Measurements from ENCODE around the gene CCDC110. TPM values are rescaled to one million over a fixed set of nuclear protein-coding genes. Genes with fewer than 3 reads are reported as not detected.

CCDC110 gene
- total RNA-seq, 3 donors from 2014 or later (not counting 1 experiment from before 2014, with no cell fraction given) = not detected

DNA sequence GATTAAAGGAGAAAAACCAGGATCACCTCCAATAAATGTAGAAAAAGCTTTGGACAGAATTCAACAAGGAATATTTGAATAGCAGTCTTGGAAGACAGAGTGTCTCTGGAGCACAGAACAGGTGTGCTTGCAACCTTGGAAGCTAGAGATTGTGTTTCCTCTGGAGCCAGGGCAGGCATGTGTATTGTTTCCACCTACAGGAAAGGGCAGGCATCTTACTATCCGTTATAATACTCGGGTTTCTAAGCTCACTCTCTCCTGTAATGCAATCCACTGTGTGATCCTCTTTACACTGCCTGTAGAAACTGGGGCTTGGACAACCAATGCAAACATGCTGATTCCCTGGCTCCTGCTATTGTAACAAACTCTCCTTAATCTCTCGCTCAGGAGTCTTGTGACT is 14.4 kb downstream of the CCDC110 start:
- H3K4me1 Mint-ChIP-seq = no peaks in the 10 kb centered on the region
- DNase-seq = no peak
- Histone ChIP-seq H3K27ac (ENCODE audit: low read length) (no peak overlapping the region), H3K27me3 (ENCODE audit: control insufficient read depth, insufficient read depth, low read length) (peaks cover 15% of the 10 kb centered on the region), H3K4me1 (ENCODE audit: control insufficient read depth, insufficient read depth, low read length) (no peaks in the 10 kb centered on the region), H3K36me3 (ENCODE audit: control insufficient read depth, insufficient read depth, low read length) (no peaks in the 10 kb centered on the region), H3K9me3 (ENCODE audit: control insufficient read depth, insufficient read depth, low read length) (no peaks in the 10 kb centered on the region), H3K4me3 (ENCODE audit: low read length) (no peak overlapping the region)
- no peak overlapping the region for H3K4me3 Mint-ChIP-seq
- no peak overlapping the region for H3K27ac Mint-ChIP-seq
- TF ChIP-seq, protein P1, sequence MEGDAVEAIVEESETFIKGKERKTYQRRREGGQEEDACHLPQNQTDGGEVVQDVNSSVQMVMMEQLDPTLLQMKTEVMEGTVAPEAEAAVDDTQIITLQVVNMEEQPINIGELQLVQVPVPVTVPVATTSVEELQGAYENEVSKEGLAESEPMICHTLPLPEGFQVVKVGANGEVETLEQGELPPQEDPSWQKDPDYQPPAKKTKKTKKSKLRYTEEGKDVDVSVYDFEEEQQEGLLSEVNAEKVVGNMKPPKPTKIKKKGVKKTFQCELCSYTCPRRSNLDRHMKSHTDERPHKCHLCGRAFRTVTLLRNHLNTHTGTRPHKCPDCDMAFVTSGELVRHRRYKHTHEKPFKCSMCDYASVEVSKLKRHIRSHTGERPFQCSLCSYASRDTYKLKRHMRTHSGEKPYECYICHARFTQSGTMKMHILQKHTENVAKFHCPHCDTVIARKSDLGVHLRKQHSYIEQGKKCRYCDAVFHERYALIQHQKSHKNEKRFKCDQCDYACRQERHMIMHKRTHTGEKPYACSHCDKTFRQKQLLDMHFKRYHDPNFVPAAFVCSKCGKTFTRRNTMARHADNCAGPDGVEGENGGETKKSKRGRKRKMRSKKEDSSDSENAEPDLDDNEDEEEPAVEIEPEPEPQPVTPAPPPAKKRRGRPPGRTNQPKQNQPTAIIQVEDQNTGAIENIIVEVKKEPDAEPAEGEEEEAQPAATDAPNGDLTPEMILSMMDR (IDR thresholded peaks at IDR 0.05) = no peak
- WGBS (ENCODE audit: insufficient coverage) = 62% methylated on average over 3 of the region's 3 CpGs
- no peaks in the 10 kb centered on the region for H3K36me3 Mint-ChIP-seq
- H3K27me3 Mint-ChIP-seq (ENCODE audit: low read depth in 2 of 2) = peaks cover 28 to 39% of the 10 kb centered on the region in 2 donors
- intact Hi-C loops (cut with micrococcal nuclease) = no loop called here
- no peaks in the 10 kb centered on the region for H3K9me3 Mint-ChIP-seq
- ATAC-seq = no peak

DNA sequence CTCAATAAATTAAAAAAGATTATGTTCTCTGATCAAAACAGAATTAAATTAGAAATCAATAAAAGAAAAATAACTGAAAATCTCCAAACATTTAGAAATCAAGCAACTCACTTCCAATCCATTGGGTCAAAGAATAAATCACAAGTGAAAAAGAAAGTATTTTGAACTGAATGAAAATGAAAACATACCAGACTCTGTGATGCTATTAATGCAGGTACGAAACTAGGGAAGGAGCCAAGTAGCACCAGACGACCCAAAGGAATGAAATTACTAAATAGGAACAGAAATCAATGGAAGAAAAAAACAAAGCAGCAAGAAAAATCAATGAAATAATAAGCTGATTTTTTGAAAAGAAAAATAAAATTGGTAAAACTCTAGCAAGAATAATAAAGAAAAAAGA is 15.4 kb downstream of the CCDC110 start:
- Mint-ChIP-seq H3K4me1 (no peaks in the 10 kb centered on the region), H3K36me3 (no peaks in the 10 kb centered on the region), H3K9me3 (no peaks in the 10 kb centered on the region), H3K4me3 (no peak overlapping the region), H3K27ac (no peak overlapping the region), H3K27me3 (ENCODE audit: low read depth in 2 of 2) (peaks cover 26 to 36% of the 10 kb centered on the region in 2 donors)
- intact Hi-C loops (cut with micrococcal nuclease) = no loop called here
- Histone ChIP-seq H3K4me1 (ENCODE audit: control insufficient read depth, insufficient read depth, low read length) (no peaks in the 10 kb centered on the region), H3K27ac (ENCODE audit: low read length) (no peak overlapping the region), H3K27me3 (ENCODE audit: control insufficient read depth, insufficient read depth, low read length) (peaks cover 16% of the 10 kb centered on the region), H3K9me3 (ENCODE audit: control insufficient read depth, insufficient read depth, low read length) (no peaks in the 10 kb centered on the region), H3K36me3 (ENCODE audit: control insufficient read depth, insufficient read depth, low read length) (no peaks in the 10 kb centered on the region), H3K4me3 (ENCODE audit: low read length) (no peak overlapping the region)
- TF ChIP-seq, protein P1 (IDR thresholded peaks at IDR 0.05) = no peak
- no peak for DNase-seq
- no peak for ATAC-seq
- 96% methylated on average over 2 of the region's 2 CpGs for WGBS (ENCODE audit: insufficient coverage)

DNA sequence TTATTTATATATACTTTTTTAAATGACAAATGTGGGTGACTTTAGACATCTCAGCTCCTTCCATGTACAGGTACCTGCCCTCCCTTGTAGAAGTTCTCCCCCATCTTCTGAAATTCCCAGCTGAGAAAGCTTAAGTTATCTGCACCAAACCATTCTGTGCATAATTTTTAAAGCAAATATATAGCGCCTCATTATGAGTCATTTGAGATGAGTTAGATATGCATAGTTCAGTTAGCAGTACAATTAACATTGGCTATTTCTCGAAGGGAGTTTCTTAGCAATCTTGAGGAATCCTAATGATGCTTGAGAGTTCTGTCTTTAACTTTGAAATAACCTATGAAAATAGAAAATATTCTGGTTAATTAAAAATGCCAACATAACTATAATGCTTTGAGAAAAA is 26.3 kb downstream of the CCDC110 start:
- no peak for ATAC-seq
- no peak overlapping the region for H3K4me3 ChIP-seq (ENCODE audit: low read length)
- no peaks in the 10 kb centered on the region for H3K4me1 Mint-ChIP-seq
- intact Hi-C loops (cut with micrococcal nuclease) = no loop called here
- peaks cover 9 to 13% of the 10 kb centered on the region in 2 donors for H3K27me3 Mint-ChIP-seq (ENCODE audit: low read depth in 2 of 2)
- H3K27ac Mint-ChIP-seq = no peak overlapping the region
- H3K27ac ChIP-seq (ENCODE audit: low read length) = no peak overlapping the region
- no peaks in the 10 kb centered on the region for H3K9me3 Mint-ChIP-seq
- no peak overlapping the region for H3K4me3 Mint-ChIP-seq
- TF ChIP-seq, protein P1 (IDR thresholded peaks at IDR 0.05) = no peak
- no peaks in the 10 kb centered on the region for H3K36me3 Mint-ChIP-seq
- H3K36me3 ChIP-seq (ENCODE audit: control insufficient read depth, insufficient read depth, low read length) = no peaks in the 10 kb centered on the region
- no peaks in the 10 kb centered on the region for H3K9me3 ChIP-seq (ENCODE audit: control insufficient read depth, insufficient read depth, low read length)
- peaks cover 2% of the 10 kb centered on the region for H3K27me3 ChIP-seq (ENCODE audit: control insufficient read depth, insufficient read depth, low read length)
- no peaks in the 10 kb centered on the region for H3K4me1 ChIP-seq (ENCODE audit: control insufficient read depth, insufficient read depth, low read length)
- DNase-seq = no peak
- WGBS (ENCODE audit: insufficient coverage) = 86% methylated on average over 2 of the region's 2 CpGs

DNA sequence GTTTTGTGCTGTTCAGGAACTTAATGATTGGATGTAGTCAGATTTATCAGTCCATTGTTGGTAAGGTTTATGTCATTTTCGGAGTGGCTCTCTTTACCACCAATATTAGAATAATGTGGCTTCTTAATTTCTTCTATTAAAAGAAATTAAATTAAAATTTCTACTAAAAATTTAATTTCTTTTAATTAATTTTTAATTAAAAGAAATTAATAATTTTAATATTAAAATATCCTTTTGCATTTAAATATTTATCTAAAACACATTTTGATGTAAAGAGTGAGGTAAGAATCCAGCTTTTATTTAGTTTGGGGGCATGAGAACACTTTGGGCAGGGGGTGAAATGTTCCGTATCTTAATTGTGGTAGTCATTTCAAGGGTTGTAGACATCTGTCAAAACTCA is 30.1 kb downstream of the CCDC110 start:
- ATAC-seq (no peak), DNase-seq (no peak)
- H3K27me3 Mint-ChIP-seq (ENCODE audit: low read depth in 2 of 2) = peaks cover 9 to 10% of the 10 kb centered on the region in 2 donors
- TF ChIP-seq, protein P1 (IDR thresholded peaks at IDR 0.05) = no peak
- no peaks in the 10 kb centered on the region for H3K4me1 Mint-ChIP-seq
- H3K27ac Mint-ChIP-seq = no peak overlapping the region
- peaks cover 5% of the 10 kb centered on the region for H3K27me3 ChIP-seq (ENCODE audit: control insufficient read depth, insufficient read depth, low read length)
- H3K27ac ChIP-seq (ENCODE audit: low read length) = no peak overlapping the region
- intact Hi-C loops (cut with micrococcal nuclease) = no loop called here
- no peaks in the 10 kb centered on the region for H3K4me1 ChIP-seq (ENCODE audit: control insufficient read depth, insufficient read depth, low read length)
- 100% methylated on average over 1 of the region's 2 CpGs for WGBS (ENCODE audit: insufficient coverage)
- H3K4me3 ChIP-seq (ENCODE audit: low read length) = no peak overlapping the region
- H3K4me3 Mint-ChIP-seq = no peak overlapping the region
- no peaks in the 10 kb centered on the region for H3K9me3 ChIP-seq (ENCODE audit: control insufficient read depth, insufficient read depth, low read length)
- H3K36me3 Mint-ChIP-seq = no peaks in the 10 kb centered on the region
- no peaks in the 10 kb centered on the region for H3K36me3 ChIP-seq (ENCODE audit: control insufficient read depth, insufficient read depth, low read length)
- H3K9me3 Mint-ChIP-seq = no peaks in the 10 kb centered on the region

Measured in natural killer cell (primary cell).